Sigmoid colon (tissue), 4 donors: Measurements from ENCODE around the gene KIAA0513.

ENCODE experiments used
- EP300 ChIP-seq, 4 donors: sonication (generic); formaldehyde crosslinking; IDR thresholded peaks; one replicate each; pipeline ENCODE4 v1.6.1; 2017; ENCODE audit warnings: antibody characterized with exemption in 4 of 4
- POLR2A ChIP-seq, 2 donors: fragments of 450-650 bp; IDR thresholded peaks; one replicate each; pipeline ENCODE4 v1.6.1; 2016; ENCODE audit warnings: antibody characterized with exemption in 2 of 2, mild to moderate bottlenecking in 2 of 2, moderate library complexity in 2 of 2
- TF ChIP-seq, protein P1 (sequence below), 4 experiments: fragments of 450-650 bp in 3 of 4; fragments of 200-600 bp in 1 of 4; IDR thresholded peaks; one replicate each; pipeline ENCODE4 v1.5.1; 2016 to 2019; ENCODE audit warnings: antibody characterized with exemption in 4 of 4, mild to moderate bottlenecking in 3 of 4, moderate library complexity in 2 of 4

GRCh38 chr16:85087899-85088569 lies 60.4 kb downstream of the KIAA0513 start:
- TF ChIP-seq, protein P1, sequence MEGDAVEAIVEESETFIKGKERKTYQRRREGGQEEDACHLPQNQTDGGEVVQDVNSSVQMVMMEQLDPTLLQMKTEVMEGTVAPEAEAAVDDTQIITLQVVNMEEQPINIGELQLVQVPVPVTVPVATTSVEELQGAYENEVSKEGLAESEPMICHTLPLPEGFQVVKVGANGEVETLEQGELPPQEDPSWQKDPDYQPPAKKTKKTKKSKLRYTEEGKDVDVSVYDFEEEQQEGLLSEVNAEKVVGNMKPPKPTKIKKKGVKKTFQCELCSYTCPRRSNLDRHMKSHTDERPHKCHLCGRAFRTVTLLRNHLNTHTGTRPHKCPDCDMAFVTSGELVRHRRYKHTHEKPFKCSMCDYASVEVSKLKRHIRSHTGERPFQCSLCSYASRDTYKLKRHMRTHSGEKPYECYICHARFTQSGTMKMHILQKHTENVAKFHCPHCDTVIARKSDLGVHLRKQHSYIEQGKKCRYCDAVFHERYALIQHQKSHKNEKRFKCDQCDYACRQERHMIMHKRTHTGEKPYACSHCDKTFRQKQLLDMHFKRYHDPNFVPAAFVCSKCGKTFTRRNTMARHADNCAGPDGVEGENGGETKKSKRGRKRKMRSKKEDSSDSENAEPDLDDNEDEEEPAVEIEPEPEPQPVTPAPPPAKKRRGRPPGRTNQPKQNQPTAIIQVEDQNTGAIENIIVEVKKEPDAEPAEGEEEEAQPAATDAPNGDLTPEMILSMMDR (IDR thresholded peaks at IDR 0.05): no peak
- TF ChIP-seq POLR2A (IDR thresholded peaks at IDR 0.05) (no peak), EP300 (IDR thresholded peaks at IDR 0.05) (no peak)
